ENCODE data around the gene NKAIN2. TPM values are rescaled to one million over a fixed set of nuclear protein-coding genes. Genes with fewer than 3 reads are reported as not detected.

Gene NKAIN2
- total RNA-seq, 1 donor from 2014 or later = 0.56 TPM

- DNase-seq = no peak
- H3K36me3 Mint-ChIP-seq (ENCODE audit: unreplicated experiment) = no peaks in the 10 kb centered on the region
- H3K4me1 Mint-ChIP-seq (ENCODE audit: low read depth, unreplicated experiment) = no peaks in the 10 kb centered on the region
- TF ChIP-seq CTCF (IDR thresholded peaks at IDR 0.05; ENCODE audit: partially characterized antibody, unreplicated experiment) = no peak
- H3K4me3 Mint-ChIP-seq (ENCODE audit: unreplicated experiment) = no peak overlapping the region
- H3K9me3 Mint-ChIP-seq (ENCODE audit: unreplicated experiment) = no peaks in the 10 kb centered on the region
- H3K27ac Mint-ChIP-seq (ENCODE audit: unreplicated experiment) = no peak overlapping the region
- no peaks in the 10 kb centered on the region for H3K27me3 Mint-ChIP-seq (ENCODE audit: unreplicated experiment)
These were observed 950.0 kb downstream of the NKAIN2 start for GRCh38 chr6:124753562-124754105.

- Mint-ChIP-seq H3K4me3 (ENCODE audit: unreplicated experiment) (no peak overlapping the region), H3K27ac (ENCODE audit: unreplicated experiment) (no peak overlapping the region), H3K36me3 (ENCODE audit: unreplicated experiment) (no peaks in the 10 kb centered on the region), H3K27me3 (ENCODE audit: unreplicated experiment) (peaks cover 1% of the 10 kb centered on the region), H3K4me1 (ENCODE audit: low read depth, unreplicated experiment) (no peaks in the 10 kb centered on the region), H3K9me3 (ENCODE audit: unreplicated experiment) (no peaks in the 10 kb centered on the region)
- no peak for DNase-seq
- TF ChIP-seq CTCF (IDR thresholded peaks at IDR 0.05; ENCODE audit: partially characterized antibody, unreplicated experiment) = no peak
These were observed 951.7 kb downstream of the NKAIN2 start for GRCh38 chr6:124755321-124755720.

GRCh38 chr6:124757560-124757959, 953.9 kb downstream of the NKAIN2 start:
- DNase-seq = no peak

GRCh38 chr6:124758663-124759062, 955.0 kb downstream of the NKAIN2 start:
- Mint-ChIP-seq H3K4me3 (ENCODE audit: unreplicated experiment) (no peak overlapping the region), H3K9me3 (ENCODE audit: unreplicated experiment) (no peaks in the 10 kb centered on the region), H3K27me3 (ENCODE audit: unreplicated experiment) (peaks cover 1% of the 10 kb centered on the region), H3K36me3 (ENCODE audit: unreplicated experiment) (no peaks in the 10 kb centered on the region), H3K27ac (ENCODE audit: unreplicated experiment) (no peak overlapping the region), H3K4me1 (ENCODE audit: low read depth, unreplicated experiment) (no peaks in the 10 kb centered on the region)
- TF ChIP-seq CTCF (IDR thresholded peaks at IDR 0.05; ENCODE audit: partially characterized antibody, unreplicated experiment) = no peak
- no peak for DNase-seq

More at GRCh38 chr6:124757560-124757959, 953.9 kb downstream of the NKAIN2 start:
- Mint-ChIP-seq H3K4me1 (ENCODE audit: low read depth, unreplicated experiment) (no peaks in the 10 kb centered on the region), H3K4me3 (ENCODE audit: unreplicated experiment) (no peak overlapping the region), H3K27me3 (ENCODE audit: unreplicated experiment) (peaks cover 1% of the 10 kb centered on the region), H3K9me3 (ENCODE audit: unreplicated experiment) (no peaks in the 10 kb centered on the region), H3K27ac (ENCODE audit: unreplicated experiment) (no peak overlapping the region), H3K36me3 (ENCODE audit: unreplicated experiment) (no peaks in the 10 kb centered on the region)
- no peak for TF ChIP-seq CTCF (IDR thresholded peaks at IDR 0.05; ENCODE audit: partially characterized antibody, unreplicated experiment)

- TF ChIP-seq CTCF (IDR thresholded peaks at IDR 0.05; ENCODE audit: partially characterized antibody, unreplicated experiment) = no peak
- Mint-ChIP-seq H3K27me3 (ENCODE audit: unreplicated experiment) (no peaks in the 10 kb centered on the region), H3K4me3 (ENCODE audit: unreplicated experiment) (no peak overlapping the region), H3K27ac (ENCODE audit: unreplicated experiment) (no peak overlapping the region), H3K4me1 (ENCODE audit: low read depth, unreplicated experiment) (peaks cover 14% of the 10 kb centered on the region), H3K36me3 (ENCODE audit: unreplicated experiment) (no peaks in the 10 kb centered on the region), H3K9me3 (ENCODE audit: unreplicated experiment) (no peaks in the 10 kb centered on the region)
- no peak for DNase-seq
These were observed 961.6 kb downstream of the NKAIN2 start for GRCh38 chr6:124765280-124765679.

Data from glutamatergic neuron (in vitro differentiated cells).